B cell (primary cell): ENCODE data around the gene PDE3B. TPM values are rescaled to one million over a fixed set of nuclear protein-coding genes. Genes with fewer than 3 reads are reported as not detected.

ENCODE experiments used
- ATAC-seq: fragments of 200-7000 bp; cut with Tn5 transposase; one replicate; pipeline ENCODE4 v1.10.0; 2021; ENCODE audit warnings: low read depth, mild to moderate bottlenecking, moderate number of reproducible peaks, moderate library complexity
- CTCF ChIA-PET: fragments of 350-600 bp; sonication (Branson Sonifier 250); formaldehyde crosslinking; loops from one replicate; lab custom pipeline; 2021; ENCODE audit warnings: antibody characterized with exemption, inconsistent platforms; lab: Charles Lee
- POLR2A ChIA-PET: fragments of 350-600 bp; sonication (Branson Sonifier 250); formaldehyde crosslinking; loops from one replicate; lab custom pipeline; 2021; ENCODE audit warnings: antibody characterized with exemption; lab: Charles Lee
- DNase-seq: peaks from one replicate; pipeline ENCODE4 v3.0.0; 2013
- H2AFZ ChIP-seq: 2 replicates; pipeline ENCODE4 v1.6.1; 2012; ENCODE audit warnings: mild to moderate bottlenecking, low read depth, low read length; ENCODE audit not compliant: insufficient read depth, poor library complexity, severe bottlenecking
- H3K27ac ChIP-seq, 2 donors: 1 replicate in 1 of 2; 2 replicates in 1 of 2; pipeline ENCODE4 v1.5.1; 2012 to 2013; ENCODE audit warnings: low read length in 2 of 2, mild to moderate bottlenecking in 2 of 2, moderate library complexity in 1 of 2
- H3K27me3 ChIP-seq, 4 experiments: fragments of 200-600 bp in 1 of 4; sonication (generic) in 1 of 4; replicated peaks in 1 of 4; 1 replicate in 2 of 4; 2 replicates in 2 of 4; pipeline versions ENCODE4 v1.6.1 to v1.7.0; 2013 to 2016; ENCODE audit warnings: low read length in 3 of 4, mild to moderate bottlenecking in 2 of 4, mixed read lengths in 1 of 4, moderate library complexity in 1 of 4; ENCODE audit not compliant: insufficient read depth in 4 of 4, control insufficient read depth in 3 of 4; ENCODE audit errors: control extremely low read depth in 1 of 4
- H3K36me3 ChIP-seq, 2 experiments: replicated peaks in 1 of 2; 1 replicate in 1 of 2; 2 replicates in 1 of 2; pipeline versions ENCODE4 v1.6.1 to v1.7.1; 2013; ENCODE audit warnings: low read length in 1 of 2; ENCODE audit not compliant: insufficient read depth in 2 of 2, control insufficient read depth in 1 of 2; ENCODE audit errors: control extremely low read depth in 1 of 2, extremely low read depth in 1 of 2
- H3K4me1 ChIP-seq, 2 donors: fragments of 200-600 bp in 1 of 2; sonication (generic) in 1 of 2; 1 replicate in 1 of 2; 2 replicates in 1 of 2; pipeline versions ENCODE4 v1.5.1 to v1.6.1; 2013 to 2017; ENCODE audit warnings: low read length in 2 of 2; ENCODE audit not compliant: control insufficient read depth in 2 of 2, insufficient read depth in 2 of 2
- H3K4me2 ChIP-seq: replicated peaks from 2 replicates; pipeline ENCODE3; 2012; ENCODE audit warnings: mild to moderate bottlenecking, low read depth, low read length; ENCODE audit not compliant: poor library complexity, severe bottlenecking
- H3K4me3 ChIP-seq, 5 experiments: fragments of 200-600 bp in 1 of 5; sonication (generic) in 1 of 5; 1 replicate in 3 of 5; 2 replicates in 2 of 5; pipeline versions ENCODE4 v1.5.1 to v1.7.0; 2011 to 2016; ENCODE audit warnings: low read length in 4 of 5, mild to moderate bottlenecking in 4 of 5, low read depth in 2 of 5, control low read depth in 1 of 5, moderate library complexity in 1 of 5; ENCODE audit not compliant: insufficient read depth in 1 of 5; ENCODE audit errors: control extremely low read depth in 1 of 5, extremely low read depth in 1 of 5
- H3K79me2 ChIP-seq: fragments of 200-600 bp; sonication (generic); one replicate; pipeline ENCODE4 v1.6.0; 2016; ENCODE audit warnings: low read length; ENCODE audit not compliant: control insufficient read depth, insufficient read depth
- H3K9ac ChIP-seq: fragments of 200-600 bp; sonication (generic); 2 replicates; pipeline ENCODE4 v1.6.1; 2017; ENCODE audit warnings: mild to moderate bottlenecking, low read length, moderate library complexity
- H3K9me3 ChIP-seq, 3 donors: one replicate each; pipeline versions ENCODE4 v1.6.1 to v1.7.1; 2013; ENCODE audit warnings: low read length in 2 of 3; ENCODE audit not compliant: control insufficient read depth in 2 of 3, insufficient read depth in 1 of 3; ENCODE audit errors: control extremely low read depth in 1 of 3
- H4K20me1 ChIP-seq: 2 replicates; pipeline ENCODE4 v1.6.0; 2012; ENCODE audit warnings: mild to moderate bottlenecking, low read length; ENCODE audit not compliant: insufficient read depth, control insufficient read depth, poor library complexity, severe bottlenecking
- H3K27ac Mint-ChIP-seq: one replicate; pipeline ENCODE4 v1.8.0; 2021; ENCODE audit warnings: mixed read lengths
- H3K27me3 Mint-ChIP-seq: one replicate; pipeline ENCODE4 v1.8.0; 2021; ENCODE audit warnings: mixed read lengths
- H3K4me1 Mint-ChIP-seq: one replicate; pipeline ENCODE4 v1.8.0; 2021; ENCODE audit warnings: mixed read lengths
- H3K4me3 Mint-ChIP-seq: one replicate; pipeline ENCODE4 v1.8.0; 2021; ENCODE audit warnings: mixed read lengths
- H3K9me3 Mint-ChIP-seq: one replicate; pipeline ENCODE4 v1.8.0; 2022; ENCODE audit warnings: mixed read lengths; ENCODE audit not compliant: insufficient read depth
- EZH2 ChIP-seq: IDR thresholded peaks from 2 replicates; pipeline ENCODE4 v1.6.1; 2012; ENCODE audit warnings: borderline replicate concordance, low read depth, mild to moderate bottlenecking, moderate library complexity, low read length; ENCODE audit not compliant: insufficient read depth, poor library complexity, severe bottlenecking
- WGBS: methylation state at CpG from one replicate; pipeline ENCODE4 v1.1.5; 2013; ENCODE audit warnings: missing lambda C conversion rate; ENCODE audit not compliant: insufficient coverage; 5-methylcytosine and 5-hydroxymethylcytosine counted together
- intact Hi-C: fragments of 100-400 bp; cut with micrococcal nuclease; formaldehyde crosslinking; loops from one replicate; pipeline ENCODE4 v1.10.0; 2022
- polyA plus RNA-seq: library from polyadenylated mRNA; depleted of rRNA; stranded (reverse); fragments of >200 nt; gene quantifications from 2 replicates; pipeline ENCODE4 v1.2.3, GENCODE V29; 2012
- total RNA-seq, 2 donors: library from RNA; stranded (reverse); fragments of 120-200 nt in 1 of 2; gene quantifications; 1 replicate in 1 of 2; 2 replicates in 1 of 2; pipeline versions ENCODE4 v1.2.3 to v1.2.4, GENCODE V29; 2013 to 2022
- TF ChIP-seq, protein P1 (sequence below): fragments of 200-600 bp; IDR thresholded peaks from one replicate; pipeline ENCODE4 v1.8.0; 2022; ENCODE audit warnings: antibody characterized with exemption, mild to moderate bottlenecking

The PDE3B gene
- total and polyA plus RNA-seq, 2 donors (not counting 1 experiment from before 2014, with no cell fraction given), result 1.0 to 60.7 TPM

GRCh38 chr11:14611939-14612338, 31.7 kb upstream of the PDE3B start:
- intact Hi-C loops, result no loop called here
- no peaks in the 10 kb centered on the region for H3K4me1 Mint-ChIP-seq
- Histone ChIP-seq H3K27ac (no peak overlapping the region), H3K27me3 (no peaks in the 10 kb centered on the region), H3K9ac (no peak overlapping the region), H3K4me1 (no peaks in the 10 kb centered on the region), H3K4me2 (no peak overlapping the region), H3K36me3 (no peaks in the 10 kb centered on the region), H3K9me3 (no peaks in the 10 kb centered on the region), H3K79me2 (no peaks in the 10 kb centered on the region), H3K4me3 (no peak overlapping the region), H2AFZ (no peak overlapping the region), H4K20me1 (no peaks in the 10 kb centered on the region)
- peaks cover 9% of the 10 kb centered on the region for H3K27me3 Mint-ChIP-seq
- H3K9me3 Mint-ChIP-seq, result peaks cover 4% of the 10 kb centered on the region
- H3K27ac Mint-ChIP-seq, result no peak overlapping the region
- TF ChIP-seq, protein P1, sequence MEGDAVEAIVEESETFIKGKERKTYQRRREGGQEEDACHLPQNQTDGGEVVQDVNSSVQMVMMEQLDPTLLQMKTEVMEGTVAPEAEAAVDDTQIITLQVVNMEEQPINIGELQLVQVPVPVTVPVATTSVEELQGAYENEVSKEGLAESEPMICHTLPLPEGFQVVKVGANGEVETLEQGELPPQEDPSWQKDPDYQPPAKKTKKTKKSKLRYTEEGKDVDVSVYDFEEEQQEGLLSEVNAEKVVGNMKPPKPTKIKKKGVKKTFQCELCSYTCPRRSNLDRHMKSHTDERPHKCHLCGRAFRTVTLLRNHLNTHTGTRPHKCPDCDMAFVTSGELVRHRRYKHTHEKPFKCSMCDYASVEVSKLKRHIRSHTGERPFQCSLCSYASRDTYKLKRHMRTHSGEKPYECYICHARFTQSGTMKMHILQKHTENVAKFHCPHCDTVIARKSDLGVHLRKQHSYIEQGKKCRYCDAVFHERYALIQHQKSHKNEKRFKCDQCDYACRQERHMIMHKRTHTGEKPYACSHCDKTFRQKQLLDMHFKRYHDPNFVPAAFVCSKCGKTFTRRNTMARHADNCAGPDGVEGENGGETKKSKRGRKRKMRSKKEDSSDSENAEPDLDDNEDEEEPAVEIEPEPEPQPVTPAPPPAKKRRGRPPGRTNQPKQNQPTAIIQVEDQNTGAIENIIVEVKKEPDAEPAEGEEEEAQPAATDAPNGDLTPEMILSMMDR, result no peak
- no peak for TF ChIP-seq EZH2
- ChIA-PET CTCF (no interaction called here), POLR2A (no interaction called here)
- ATAC-seq (no peak), DNase-seq (no peak)
- H3K4me3 Mint-ChIP-seq, result no peak overlapping the region

DNA sequence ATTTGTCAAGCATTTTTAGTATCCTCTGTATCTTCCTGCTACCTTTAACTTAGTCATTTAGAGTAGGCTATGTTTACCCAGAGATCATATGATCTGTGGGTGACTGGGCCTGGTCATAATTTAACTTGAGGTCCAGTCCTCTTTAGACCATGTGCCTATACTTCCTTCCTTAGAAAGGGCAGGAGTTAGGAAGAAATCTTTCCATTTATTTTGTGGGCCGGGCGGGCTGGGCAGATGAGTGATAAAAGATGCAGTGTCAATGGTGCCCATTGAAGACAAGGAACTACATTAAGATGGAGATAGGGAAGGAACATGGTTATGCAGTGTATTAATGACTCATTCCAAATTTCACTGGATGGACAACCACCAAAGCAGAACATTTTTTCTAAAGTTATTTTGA, 30.9 kb upstream of the PDE3B start:
- intact Hi-C loops, result no loop called here
- Histone ChIP-seq H3K27ac (no peak overlapping the region), H3K9ac (no peak overlapping the region), H3K4me3 (no peak overlapping the region), H3K27me3 (no peaks in the 10 kb centered on the region), H3K36me3 (no peaks in the 10 kb centered on the region), H3K9me3 (no peaks in the 10 kb centered on the region), H4K20me1 (no peaks in the 10 kb centered on the region), H2AFZ (no peak overlapping the region), H3K4me2 (no peak overlapping the region), H3K79me2 (no peaks in the 10 kb centered on the region), H3K4me1 (no peaks in the 10 kb centered on the region)
- ATAC-seq, result no peak
- Mint-ChIP-seq H3K27me3 (peaks cover 4% of the 10 kb centered on the region), H3K27ac (no peak overlapping the region), H3K4me1 (no peaks in the 10 kb centered on the region), H3K9me3 (peaks cover under 1% of the 10 kb centered on the region), H3K4me3 (no peak overlapping the region)
- ChIA-PET POLR2A (no interaction called here), CTCF (no interaction called here)
- no CpG with 5 or more reads among the region's 2 CpGs for WGBS
- DNase-seq, result no peak
- TF ChIP-seq, protein P1, result no peak
- no peak for TF ChIP-seq EZH2
